Thoracic aorta (tissue), 2 donors: Measurements from ENCODE around the gene NUDCD3. TPM values are rescaled to one million over a fixed set of nuclear protein-coding genes. Genes with fewer than 3 reads are reported as not detected.

ENCODE experiments used
- ATAC-seq: fragments of 150-250 bp; one replicate; pipeline ENCODE4 v1.8.0; 2017; ENCODE audit warnings: low read depth; ENCODE audit not compliant: insufficient number of reproducible peaks, low FRiP score
- DNase-seq: peaks from one replicate; pipeline ENCODE4 v3.0.0-alpha.2; 2020; ENCODE audit warnings: low spot score
- H3K27ac ChIP-seq, 2 donors: fragments of 200-600 bp; sonication (generic); 1 replicate in 1 of 2; 2 replicates in 1 of 2; pipeline ENCODE4 v1.5.1; 2016; ENCODE audit warnings: mild to moderate bottlenecking in 2 of 2, moderate library complexity in 2 of 2
- H3K27me3 ChIP-seq: fragments of 200-600 bp; sonication (generic); replicated peaks from 2 replicates; pipeline ENCODE4 v1.6.0; 2016; ENCODE audit warnings: mild to moderate bottlenecking; ENCODE audit not compliant: insufficient read depth
- H3K36me3 ChIP-seq: fragments of 200-600 bp; sonication (generic); one replicate; pipeline ENCODE4 v1.5.1; 2016
- H3K4me1 ChIP-seq, 2 donors: fragments of 200-600 bp; sonication (generic); 1 replicate in 1 of 2; 2 replicates in 1 of 2; pipeline versions ENCODE4 v1.5.1 to v1.6.0; 2016; ENCODE audit warnings: low read depth in 2 of 2, mild to moderate bottlenecking in 1 of 2; ENCODE audit not compliant: control insufficient read depth in 1 of 2
- H3K4me3 ChIP-seq: fragments of 200-600 bp; sonication (generic); 2 replicates; pipeline ENCODE4 v1.5.1; 2016; ENCODE audit warnings: mild to moderate bottlenecking
- H3K9me3 ChIP-seq: fragments of 200-600 bp; sonication (generic); 2 replicates; pipeline ENCODE4 v1.5.1; 2016
- total RNA-seq, 2 donors: library from RNA; depleted of rRNA; stranded (reverse); fragments of >200 nt; gene quantifications; one replicate each; pipeline versions ENCODE4 v1.1.0 to v1.2.3, GENCODE V29; 2016
- TF ChIP-seq, protein P1 (sequence below): fragments of 200-600 bp; sonication (generic); IDR thresholded peaks from one replicate; pipeline ENCODE4 v1.5.1; 2019; ENCODE audit warnings: antibody characterized with exemption

Gene NUDCD3
- total RNA-seq, 2 donors from 2014 or later = 57.0 to 64.5 TPM

DNA sequence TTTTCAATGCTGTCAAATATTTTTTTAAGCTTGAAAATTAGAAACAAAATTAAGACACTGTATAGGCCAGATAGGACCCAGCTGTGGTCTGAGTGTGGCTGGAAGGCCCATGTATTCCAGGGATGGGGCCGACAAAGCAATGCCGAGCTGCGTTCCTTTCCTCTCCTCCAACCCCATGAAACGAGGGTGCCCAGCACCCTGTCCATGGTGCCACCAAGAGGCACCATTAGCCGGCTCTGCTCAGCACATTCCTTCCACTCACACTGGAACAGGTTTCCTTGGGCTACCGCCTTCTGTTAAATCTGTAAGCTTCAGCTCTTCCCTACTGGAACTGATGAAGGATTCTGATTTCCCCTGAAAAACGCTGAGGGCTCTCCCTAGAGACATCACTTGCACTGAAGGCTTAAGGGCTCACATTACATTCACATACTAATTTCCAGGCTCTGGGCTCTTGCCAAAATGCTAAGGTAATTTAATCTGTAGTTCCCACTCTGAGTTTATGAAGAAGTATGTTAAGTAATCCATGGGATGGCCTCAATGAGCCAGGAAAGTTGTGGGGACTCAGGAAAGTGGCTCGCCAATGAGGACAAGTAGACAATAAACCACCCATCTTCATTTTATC, 91.4 kb downstream of the NUDCD3 start:
- peaks cover 16% of the 10 kb centered on the region for H3K36me3 ChIP-seq
- no peaks in the 10 kb centered on the region for H3K9me3 ChIP-seq
- no peak overlapping the region for H3K27ac ChIP-seq
- no peak overlapping the region for H3K4me3 ChIP-seq
- ATAC-seq (no peak), DNase-seq (no peak)
- H3K27me3 ChIP-seq = no peaks in the 10 kb centered on the region
- H3K4me1 ChIP-seq = no peaks in the 10 kb centered on the region
- TF ChIP-seq, protein P1, sequence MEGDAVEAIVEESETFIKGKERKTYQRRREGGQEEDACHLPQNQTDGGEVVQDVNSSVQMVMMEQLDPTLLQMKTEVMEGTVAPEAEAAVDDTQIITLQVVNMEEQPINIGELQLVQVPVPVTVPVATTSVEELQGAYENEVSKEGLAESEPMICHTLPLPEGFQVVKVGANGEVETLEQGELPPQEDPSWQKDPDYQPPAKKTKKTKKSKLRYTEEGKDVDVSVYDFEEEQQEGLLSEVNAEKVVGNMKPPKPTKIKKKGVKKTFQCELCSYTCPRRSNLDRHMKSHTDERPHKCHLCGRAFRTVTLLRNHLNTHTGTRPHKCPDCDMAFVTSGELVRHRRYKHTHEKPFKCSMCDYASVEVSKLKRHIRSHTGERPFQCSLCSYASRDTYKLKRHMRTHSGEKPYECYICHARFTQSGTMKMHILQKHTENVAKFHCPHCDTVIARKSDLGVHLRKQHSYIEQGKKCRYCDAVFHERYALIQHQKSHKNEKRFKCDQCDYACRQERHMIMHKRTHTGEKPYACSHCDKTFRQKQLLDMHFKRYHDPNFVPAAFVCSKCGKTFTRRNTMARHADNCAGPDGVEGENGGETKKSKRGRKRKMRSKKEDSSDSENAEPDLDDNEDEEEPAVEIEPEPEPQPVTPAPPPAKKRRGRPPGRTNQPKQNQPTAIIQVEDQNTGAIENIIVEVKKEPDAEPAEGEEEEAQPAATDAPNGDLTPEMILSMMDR = no peak

DNA sequence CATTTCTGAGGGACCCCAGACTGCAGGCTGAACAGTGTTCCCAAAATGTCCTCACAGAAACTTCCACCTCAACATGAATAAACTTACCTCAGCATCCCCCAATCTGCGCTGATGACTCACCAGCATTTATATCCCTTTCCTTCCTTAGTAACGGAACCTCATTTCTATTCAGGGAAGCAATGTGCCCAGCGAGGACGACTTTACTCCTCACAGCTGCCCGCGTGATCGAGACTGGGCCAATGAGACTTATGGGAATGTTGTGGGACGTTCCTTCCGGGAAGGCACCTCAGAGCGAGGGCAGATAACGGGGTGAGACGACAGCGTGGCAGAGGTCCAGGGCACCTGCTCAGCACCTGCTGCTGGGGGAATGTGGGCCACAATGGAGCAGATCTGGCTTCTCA, 91.9 kb downstream of the NUDCD3 start:
- DNase-seq = no peak

DNA sequence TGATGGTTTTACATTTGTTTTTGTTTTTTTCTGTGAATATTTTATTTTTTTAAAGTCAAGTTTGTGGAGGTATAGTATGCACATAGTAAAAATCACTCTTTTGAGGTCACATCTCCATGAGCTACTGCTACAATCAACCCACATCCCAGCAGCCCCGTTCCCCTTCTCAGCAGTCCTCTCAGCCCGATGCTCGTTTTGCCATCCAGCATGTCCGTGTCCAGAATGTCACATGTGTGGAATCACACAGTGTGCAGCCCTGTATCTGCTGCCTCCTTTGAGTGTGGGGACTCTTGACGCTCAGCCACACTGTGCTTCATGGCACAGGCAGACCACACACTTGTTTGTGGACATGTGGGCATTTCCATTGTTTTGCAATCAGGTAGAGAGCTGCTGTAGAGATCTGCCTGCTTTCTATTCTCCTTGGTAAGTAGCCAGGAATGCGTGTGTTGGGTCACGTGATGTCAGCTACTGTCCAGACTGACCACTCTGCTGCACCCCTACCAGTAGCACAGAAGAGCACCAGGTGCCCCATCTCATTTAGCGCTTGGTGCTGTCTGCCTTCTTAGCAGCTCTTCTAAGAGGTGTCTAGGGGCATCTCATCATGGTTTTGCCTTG, 93.4 kb downstream of the NUDCD3 start:
- DNase-seq = no peak
- H3K36me3 ChIP-seq = no peaks in the 10 kb centered on the region
- TF ChIP-seq, protein P1 = no peak
- H3K4me3 ChIP-seq = no peak overlapping the region
- no peak for ATAC-seq
- H3K9me3 ChIP-seq = no peaks in the 10 kb centered on the region
- H3K27me3 ChIP-seq = no peaks in the 10 kb centered on the region
- H3K4me1 ChIP-seq = no peaks in the 10 kb centered on the region
- no peak overlapping the region for H3K27ac ChIP-seq

More for the DNA sequence above, 91.9 kb downstream of the NUDCD3 start:
- H3K9me3 ChIP-seq = no peaks in the 10 kb centered on the region
- no peak overlapping the region for H3K27ac ChIP-seq
- H3K36me3 ChIP-seq = peaks cover 11% of the 10 kb centered on the region
- TF ChIP-seq, protein P1 = no peak
- H3K27me3 ChIP-seq = no peaks in the 10 kb centered on the region
- no peak overlapping the region for H3K4me3 ChIP-seq
- H3K4me1 ChIP-seq = no peaks in the 10 kb centered on the region
- ATAC-seq = no peak

DNA sequence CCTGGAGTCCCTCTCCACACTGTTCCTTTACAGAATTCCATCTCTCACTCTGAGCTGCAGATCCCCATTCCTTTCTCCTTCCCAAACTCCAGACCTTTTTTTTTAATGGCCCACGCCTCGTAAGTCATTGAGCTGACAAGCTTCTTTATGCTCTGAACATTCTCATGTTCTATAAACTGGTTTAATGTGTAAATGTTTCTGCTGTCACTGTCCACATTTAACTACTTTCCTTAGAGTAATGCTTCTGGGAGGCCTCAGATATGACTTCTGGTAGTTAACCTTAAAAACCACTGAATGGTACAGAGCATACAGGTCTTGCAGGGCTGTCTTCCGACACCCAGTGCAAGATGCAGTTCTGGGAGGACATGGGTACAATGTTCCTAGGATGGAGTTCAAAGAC, 94.0 kb downstream of the NUDCD3 start:
- no peak for DNase-seq
- H3K36me3 ChIP-seq = no peaks in the 10 kb centered on the region
- no peaks in the 10 kb centered on the region for H3K4me1 ChIP-seq

DNA sequence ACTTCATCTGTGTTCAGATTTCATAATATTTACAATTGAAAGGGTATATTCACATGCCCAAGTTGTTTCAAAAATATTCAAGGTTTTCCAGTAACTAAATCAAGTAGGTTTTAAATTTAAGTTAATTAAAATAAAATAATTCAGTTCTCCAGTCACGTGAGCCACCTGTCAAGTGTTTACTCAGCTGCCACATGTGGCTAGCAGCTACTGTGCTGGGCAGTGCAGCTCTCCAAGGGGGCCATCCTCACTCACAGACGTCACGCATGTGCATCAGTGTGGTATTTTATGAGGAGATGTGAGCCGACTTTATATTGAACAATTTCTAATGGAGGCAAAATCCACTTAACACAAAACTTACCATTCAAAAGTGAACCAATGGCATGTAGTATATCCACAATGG, 95.4 kb downstream of the NUDCD3 start:
- ATAC-seq (no peak), DNase-seq (no peak)
- TF ChIP-seq, protein P1 = no peak
- Histone ChIP-seq H3K27ac (no peak overlapping the region), H3K4me3 (no peak overlapping the region), H3K4me1 (no peaks in the 10 kb centered on the region), H3K27me3 (no peaks in the 10 kb centered on the region), H3K36me3 (peaks cover 3% of the 10 kb centered on the region), H3K9me3 (no peaks in the 10 kb centered on the region)

More for the DNA sequence above, 94.0 kb downstream of the NUDCD3 start:
- no peak overlapping the region for H3K4me3 ChIP-seq
- ATAC-seq = no peak
- TF ChIP-seq, protein P1 = no peak
- H3K27me3 ChIP-seq = no peaks in the 10 kb centered on the region
- no peaks in the 10 kb centered on the region for H3K9me3 ChIP-seq
- H3K27ac ChIP-seq = no peak overlapping the region
